Activated CD4-positive, alpha-beta T cell treated with anti-CD3 and anti-CD28 coated beads, Interleukin-2, amount 10 ng/mL, durations not matched to agents 24 days and 14 days (primary cell): ENCODE measurements around the gene WFDC5. TPM values are rescaled to one million over a fixed set of nuclear protein-coding genes. Genes with fewer than 3 reads are reported as not detected.
"Not testable (repeated sequence)": the region's sequence is repeated elsewhere in the genome, so short reads cannot be mapped to it uniquely, and the experiment has no call there.

Source experiments
- DNase-seq: peaks from one replicate; pipeline ENCODE4 v3.0.0; 2022
- H3K27ac Mint-ChIP-seq: one replicate; pipeline ENCODE4 v1.8.0; 2022; ENCODE audit warnings: mild to moderate bottlenecking, mixed read lengths
- H3K27me3 Mint-ChIP-seq: one replicate; pipeline ENCODE4 v1.8.0; 2022; ENCODE audit warnings: mixed read lengths
- H3K36me3 Mint-ChIP-seq: one replicate; pipeline ENCODE4 v1.8.0; 2022; ENCODE audit warnings: low read depth, mild to moderate bottlenecking, mixed read lengths
- H3K4me1 Mint-ChIP-seq: one replicate; pipeline ENCODE4 v1.8.0; 2021; ENCODE audit warnings: mixed read lengths
- H3K4me3 Mint-ChIP-seq: one replicate; pipeline ENCODE4 v1.8.0; 2022; ENCODE audit warnings: mild to moderate bottlenecking, moderate library complexity, mixed read lengths
- H3K9me3 Mint-ChIP-seq: one replicate; pipeline ENCODE4 v1.8.0; 2021; ENCODE audit warnings: mixed read lengths
- intact Hi-C: fragments of 100-400 bp; cut with micrococcal nuclease; formaldehyde crosslinking; loops from one replicate; pipeline ENCODE4 v1.15.1; 2023
- total RNA-seq: library from RNA; stranded (reverse); gene quantifications from 2 replicates; pipeline ENCODE4 v1.2.3, GENCODE V29; 2022

The WFDC5 gene
- total RNA-seq, 1 donor from 2014 or later = not detected

DNA sequence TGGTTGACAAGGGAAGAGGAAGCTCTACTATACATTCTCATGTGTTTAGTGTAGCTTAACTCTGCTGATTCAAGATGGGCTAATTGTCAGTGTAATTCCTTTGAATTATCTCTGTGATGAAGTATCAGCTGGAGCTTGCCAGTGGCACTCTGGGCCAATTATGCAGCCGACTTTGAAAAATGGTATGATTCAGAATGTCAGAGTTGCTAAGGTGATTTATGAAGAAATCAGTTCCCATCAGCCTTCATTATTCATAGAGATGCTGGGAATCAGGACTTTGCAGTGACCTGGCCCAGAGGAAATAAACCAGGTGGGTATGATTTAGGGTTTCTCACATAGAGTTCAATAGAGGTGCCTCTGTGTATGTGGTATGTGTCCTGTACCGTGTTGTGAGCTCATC lies 47.4 kb downstream of the WFDC5 start:
- no peak for DNase-seq
- H3K27me3 Mint-ChIP-seq = no peaks in the 10 kb centered on the region
- no peak overlapping the region for H3K4me3 Mint-ChIP-seq
- H3K9me3 Mint-ChIP-seq = no peaks in the 10 kb centered on the region
- peaks cover 30% of the 10 kb centered on the region for H3K4me1 Mint-ChIP-seq
- intact Hi-C loops = no loop called here
- H3K27ac Mint-ChIP-seq = no peak overlapping the region
- peaks cover 55% of the 10 kb centered on the region for H3K36me3 Mint-ChIP-seq

DNA sequence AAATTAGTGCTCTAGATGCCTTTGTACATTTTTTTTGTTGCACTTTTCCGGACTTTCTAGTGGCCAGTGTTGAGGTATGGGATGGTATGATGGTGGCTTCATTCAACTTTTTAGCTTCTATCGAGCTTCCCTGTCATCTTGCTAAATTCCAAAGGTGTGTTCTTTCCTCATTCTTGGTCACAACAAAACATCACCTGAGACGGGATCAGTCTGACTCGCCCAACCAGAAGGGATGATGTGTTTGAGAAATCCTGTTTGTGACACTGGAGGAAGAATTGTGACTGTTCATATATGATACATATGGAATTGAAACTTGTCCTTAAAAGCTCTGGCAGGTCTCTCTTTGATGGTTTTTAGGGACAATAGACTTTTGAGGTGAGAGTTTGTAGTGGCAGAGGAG lies 47.9 kb downstream of the WFDC5 start:
- Mint-ChIP-seq H3K27ac (no peak overlapping the region), H3K4me3 (no peak overlapping the region), H3K9me3 (no peaks in the 10 kb centered on the region), H3K4me1 (peaks cover 30% of the 10 kb centered on the region), H3K36me3 (peaks cover 58% of the 10 kb centered on the region), H3K27me3 (no peaks in the 10 kb centered on the region)
- DNase-seq = no peak
- intact Hi-C loops = no loop called here

DNA sequence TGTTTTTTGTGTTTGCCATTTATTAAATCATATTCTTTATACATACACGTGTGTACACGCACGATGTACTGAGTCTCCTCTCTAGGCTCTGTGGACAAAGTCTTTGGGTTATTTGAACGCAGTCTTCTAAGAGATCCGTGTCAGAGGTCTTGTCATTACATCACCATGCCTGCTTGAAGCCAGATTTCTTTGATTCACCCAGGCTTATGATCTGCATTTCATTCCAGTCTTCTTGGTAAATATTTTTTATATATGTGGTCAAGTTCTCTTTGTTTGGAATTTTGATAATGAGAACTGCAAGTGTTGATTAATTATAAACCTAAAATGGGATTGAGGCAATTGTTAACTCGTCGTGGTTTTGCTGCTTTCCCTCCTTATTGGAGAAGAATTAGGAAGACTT lies 48.6 kb downstream of the WFDC5 start:
- Mint-ChIP-seq H3K4me1 (peaks cover 27% of the 10 kb centered on the region), H3K27ac (no peak overlapping the region), H3K9me3 (no peaks in the 10 kb centered on the region), H3K4me3 (no peak overlapping the region), H3K27me3 (no peaks in the 10 kb centered on the region), H3K36me3 (peaks cover 57% of the 10 kb centered on the region)
- no peak for DNase-seq
- intact Hi-C loops = no loop called here

DNA sequence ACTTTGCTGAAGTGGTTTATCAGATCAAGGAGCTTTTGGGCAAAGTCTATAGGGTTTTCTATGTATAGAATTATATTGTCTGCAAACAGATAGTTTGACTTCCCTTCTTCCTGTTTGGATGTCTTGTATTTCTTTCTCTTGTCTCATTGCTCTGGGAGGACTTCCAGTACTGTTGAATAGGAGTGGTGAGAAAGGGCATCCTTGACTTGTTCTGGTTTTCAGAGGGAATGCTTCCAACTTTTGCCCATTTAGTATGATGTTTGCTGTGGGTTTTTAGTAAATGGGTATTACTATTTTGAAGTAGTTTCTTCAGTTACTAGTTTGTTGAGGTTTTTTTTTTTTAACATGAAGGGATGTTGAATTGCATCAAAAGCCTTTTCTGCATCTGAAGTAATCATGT lies 50.2 kb downstream of the WFDC5 start:
- no peaks in the 10 kb centered on the region for H3K27me3 Mint-ChIP-seq
- intact Hi-C loops = loop anchor here (2.0 kb wide), 1 partner anchor 14 kb away; no protein-coding TSS in a partner anchor
- peaks cover 30% of the 10 kb centered on the region for H3K4me1 Mint-ChIP-seq
- H3K27ac Mint-ChIP-seq = peak overlapping the region; percentile 35
- H3K36me3 Mint-ChIP-seq = peaks cover 51% of the 10 kb centered on the region
- H3K4me3 Mint-ChIP-seq = no peak overlapping the region
- DNase-seq = no peak
- H3K9me3 Mint-ChIP-seq = no peaks in the 10 kb centered on the region

DNA sequence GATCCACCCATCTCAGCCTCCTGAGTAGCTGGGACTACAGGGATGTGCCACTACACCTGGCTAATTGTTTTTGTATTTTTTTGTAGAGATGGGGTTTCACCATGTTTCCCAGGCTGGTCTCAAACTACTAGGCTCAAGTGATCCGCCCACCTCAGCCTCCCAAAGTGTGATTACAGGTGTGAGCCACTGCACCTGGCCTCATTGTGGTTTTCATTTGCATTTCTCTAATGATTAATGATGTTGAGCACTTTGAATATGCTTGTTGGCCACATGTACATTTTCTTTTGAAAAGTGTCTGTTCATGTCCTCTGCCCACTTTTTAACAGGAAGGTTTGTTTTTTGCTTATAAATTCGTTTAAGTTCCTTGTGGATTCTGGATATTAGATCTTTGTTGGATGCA lies 51.9 kb downstream of the WFDC5 start:
- Mint-ChIP-seq H3K36me3 (peaks cover 49% of the 10 kb centered on the region), H3K4me1 (peaks cover 38% of the 10 kb centered on the region), H3K27ac (peak overlapping the region; percentile 22)
- H3K4me3 Mint-ChIP-seq, DNase-seq, H3K9me3 Mint-ChIP-seq, intact Hi-C loops, H3K27me3 Mint-ChIP-seq: not testable (repeated sequence)

DNA sequence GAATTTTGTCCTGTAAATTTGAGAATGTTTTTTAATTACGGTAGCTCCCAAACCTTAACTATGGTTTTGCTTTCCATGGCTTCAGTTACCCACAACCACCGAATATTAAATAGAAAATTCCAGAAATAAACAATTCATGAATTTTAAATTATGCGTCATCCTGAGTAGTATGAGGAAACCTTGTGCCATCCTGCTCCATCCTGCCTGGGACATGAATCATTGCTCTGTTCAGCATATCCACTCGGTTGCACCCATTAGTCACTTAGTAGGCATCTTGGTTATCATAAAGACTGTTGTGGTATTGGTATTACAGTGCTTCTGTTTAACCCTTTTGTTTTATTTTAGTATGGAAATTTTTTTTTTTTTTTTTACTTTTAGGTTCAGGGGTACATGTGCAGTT lies 53.7 kb downstream of the WFDC5 start:
- intact Hi-C loops = no loop called here
- DNase-seq = no peak
- no peaks in the 10 kb centered on the region for H3K9me3 Mint-ChIP-seq
- no peak overlapping the region for H3K27ac Mint-ChIP-seq
- no peaks in the 10 kb centered on the region for H3K27me3 Mint-ChIP-seq
- H3K4me3 Mint-ChIP-seq = no peak overlapping the region
- H3K36me3 Mint-ChIP-seq = peaks cover 40% of the 10 kb centered on the region
- peaks cover 34% of the 10 kb centered on the region for H3K4me1 Mint-ChIP-seq

DNA sequence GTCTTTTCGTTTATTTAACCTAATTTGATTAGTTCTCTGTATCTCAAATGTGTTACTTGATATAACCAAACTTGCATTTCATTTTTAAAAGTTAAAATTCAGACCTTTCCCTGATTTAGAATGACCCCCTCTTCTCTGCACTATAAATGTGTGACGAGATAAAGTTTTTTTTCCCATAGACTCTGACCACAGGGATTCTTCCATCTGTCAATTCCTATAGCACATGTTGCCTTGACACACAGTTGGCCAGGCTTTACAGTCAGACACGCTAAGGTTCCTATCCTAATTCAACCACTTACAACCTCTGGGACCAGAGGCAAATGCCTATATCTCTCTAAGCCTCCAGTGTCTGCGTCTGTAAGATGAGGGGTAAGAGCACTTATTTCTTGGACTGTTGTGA lies 54.7 kb downstream of the WFDC5 start:
- no peaks in the 10 kb centered on the region for H3K9me3 Mint-ChIP-seq
- intact Hi-C loops = no loop called here
- no peak for DNase-seq
- no peaks in the 10 kb centered on the region for H3K27me3 Mint-ChIP-seq
- H3K4me3 Mint-ChIP-seq = no peak overlapping the region
- peaks cover 35% of the 10 kb centered on the region for H3K4me1 Mint-ChIP-seq
- H3K36me3 Mint-ChIP-seq = peaks cover 44% of the 10 kb centered on the region
- H3K27ac Mint-ChIP-seq = no peak overlapping the region

Other genes starting within 250 kb of the WFDC5 start
- gene YWHAB, start 229.5 kb downstream of the WFDC5 start, total RNA-seq = 241 and 243 TPM in 2 replicates
- gene PABPC1L, start 205.1 kb downstream of the WFDC5 start, total RNA-seq = 96.9 and 103 TPM in 2 replicates
- gene TOMM34, start 154.8 kb downstream of the WFDC5 start, total RNA-seq = 63.4 and 64.5 TPM in 2 replicates
- gene STK4, start 148.7 kb downstream of the WFDC5 start, total RNA-seq = 141 and 143 TPM in 2 replicates
- gene KCNS1, start 14.0 kb downstream of the WFDC5 start, total RNA-seq = 0.30 and 0.47 TPM in 2 replicates
- gene WFDC12, start 9.3 kb upstream of the WFDC5 start, total RNA-seq = not detected in 2 replicates
- gene PI3, start 59.7 kb upstream of the WFDC5 start, total RNA-seq = not detected in 2 replicates
- gene SEMG1, start 91.9 kb upstream of the WFDC5 start, total RNA-seq = not detected in 2 replicates
- not detected in 2 replicates for gene SEMG2, start 106.2 kb upstream of the WFDC5 start, total RNA-seq
- not detected in 2 replicates for gene SLPI, start 139.4 kb upstream of the WFDC5 start, total RNA-seq
- not detected in 2 replicates for gene RBPJL, start 191.7 kb upstream of the WFDC5 start, total RNA-seq
- 1.2 and 1.5 TPM in 2 replicates for gene MATN4, start 193.1 kb upstream of the WFDC5 start, total RNA-seq
- gene SDC4, start 233.2 kb upstream of the WFDC5 start, total RNA-seq = 177 and 185 TPM in 2 replicates
- 24.4 and 26.2 TPM in 2 replicates for gene SYS1, start 248.0 kb upstream of the WFDC5 start, total RNA-seq